Hematopoietic multipotent progenitor cell treated with erythropoietin and hydrocortisone succinate and interleukin-3 and kit ligand, for 8 days (in vitro differentiated cells): Measurements from ENCODE around the gene CYTH1.
"Not testable (repeated sequence)": the region's sequence is repeated elsewhere in the genome, so short reads cannot be mapped to it uniquely, and the experiment has no call there.

Experiments used
- DNase-seq: peaks from one replicate; pipeline ENCODE4 v3.0.0-alpha.2; 2015

Gene CYTH1

DNA sequence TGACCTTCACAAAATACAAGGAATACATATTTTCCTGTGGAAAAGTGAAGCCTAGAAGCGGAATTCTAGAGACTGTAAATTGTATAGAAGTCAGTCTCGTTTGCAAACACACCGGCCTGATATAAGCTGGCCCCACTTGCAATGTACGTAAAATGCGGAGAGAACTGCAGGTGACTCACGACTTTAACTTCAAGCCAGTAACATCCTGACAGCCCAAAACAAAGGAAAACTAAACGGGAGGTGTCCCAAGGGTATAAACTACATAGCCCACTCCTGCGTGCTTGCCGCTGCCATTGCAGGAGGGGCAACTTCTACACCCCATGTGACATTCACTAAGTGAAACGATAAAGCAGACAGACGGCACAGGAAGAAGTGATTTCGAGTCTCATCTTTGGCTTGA, 101.6 kb downstream of the CYTH1 start:
- DNase-seq: no peak

GRCh38 chr17:78679495-78680395, 102.3 kb downstream of the CYTH1 start:
- no peak for DNase-seq

DNA sequence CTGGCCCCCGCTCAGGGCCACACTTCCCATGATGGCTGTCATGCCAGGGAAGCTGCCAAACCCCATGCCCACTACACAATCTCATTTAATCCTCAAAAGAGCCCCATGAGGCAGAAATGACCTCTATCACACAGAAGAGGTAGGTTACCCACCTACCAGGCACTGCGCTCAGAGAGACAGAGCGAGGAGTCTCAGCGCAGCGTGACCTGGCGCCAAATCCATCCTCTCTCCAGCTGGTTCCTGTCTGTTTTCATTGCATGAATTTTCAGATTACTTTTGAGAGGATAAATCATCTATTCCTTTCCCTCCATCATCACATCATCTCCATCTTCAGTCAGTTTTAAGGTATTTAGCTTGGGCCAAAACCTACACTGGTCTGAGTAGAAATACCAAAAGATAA, 103.4 kb downstream of the CYTH1 start:
- no peak for DNase-seq

GRCh38 chr17:78678222-78678557, 103.9 kb downstream of the CYTH1 start:
- DNase-seq: no peak

GRCh38 chr17:78677303-78678221, 104.5 kb downstream of the CYTH1 start:
- DNase-seq: no peak

DNA sequence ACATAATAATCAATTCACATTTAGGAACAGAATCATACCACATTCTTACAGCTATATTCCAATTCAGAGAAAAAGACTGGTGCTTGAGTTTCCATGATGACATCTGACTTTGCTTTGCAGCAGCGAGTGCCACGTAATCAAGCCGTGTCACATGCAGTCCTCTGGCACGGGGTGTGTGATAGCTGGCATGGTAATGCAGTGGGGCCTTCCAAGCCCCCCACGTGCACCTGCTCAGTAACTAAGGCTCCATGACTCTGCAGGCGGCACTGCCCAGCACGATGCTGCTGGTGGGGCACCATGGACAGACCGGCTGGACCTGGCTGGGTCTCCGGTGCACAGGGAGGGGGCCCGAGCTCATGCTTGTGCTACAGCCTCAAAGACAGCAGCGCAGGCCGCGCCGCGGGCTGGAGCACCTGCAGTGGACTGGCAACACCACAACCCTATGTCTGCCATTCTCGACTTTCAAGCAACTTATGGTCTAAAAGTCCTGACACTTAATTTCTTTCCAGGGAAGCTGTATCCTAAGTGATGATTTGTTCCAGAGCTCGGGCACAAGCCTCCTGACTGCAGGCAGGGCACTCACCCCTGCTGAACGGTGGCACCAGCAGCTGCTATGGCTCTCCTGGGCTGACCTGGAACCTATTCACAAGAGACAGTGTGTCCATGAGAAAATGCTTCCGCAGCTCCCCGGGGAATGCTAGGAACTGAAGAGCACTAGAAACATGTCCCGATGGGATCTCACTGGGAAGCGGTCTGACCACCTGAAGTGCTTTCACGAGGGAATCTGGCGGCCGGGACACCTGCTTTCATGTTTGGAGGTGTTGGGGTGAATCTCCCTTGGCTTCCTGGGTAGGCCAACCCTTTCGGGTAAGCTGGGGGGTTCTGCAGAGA, 105.4 kb downstream of the CYTH1 start:
- no peak for DNase-seq

DNA sequence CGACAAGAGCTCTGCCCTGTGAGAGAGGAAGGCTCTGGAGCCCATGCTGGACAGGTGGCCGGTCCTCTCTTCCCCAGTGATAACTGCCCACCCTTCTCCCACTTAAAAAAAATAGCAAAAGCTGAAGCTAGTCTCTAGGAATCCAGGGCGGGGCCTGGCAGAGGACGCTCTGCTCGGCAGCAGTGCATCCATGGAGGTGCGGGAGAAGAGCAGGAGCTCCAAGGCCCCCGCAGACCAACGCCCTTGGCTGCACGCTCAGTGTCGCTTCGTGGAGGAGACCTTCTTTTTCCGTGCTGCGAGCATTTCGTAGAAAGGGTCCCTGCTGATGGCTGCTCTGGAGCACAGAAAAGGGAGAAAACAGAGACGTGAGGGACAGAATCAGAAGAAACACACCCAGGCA, 106.2 kb downstream of the CYTH1 start:
- DNase-seq: no peak

GRCh38 chr17:78675316-78675616, 106.8 kb downstream of the CYTH1 start:
- DNase-seq: no peak

GRCh38 chr17:78674595-78675315, 107.3 kb downstream of the CYTH1 start:
- DNase-seq: no peak

DNA sequence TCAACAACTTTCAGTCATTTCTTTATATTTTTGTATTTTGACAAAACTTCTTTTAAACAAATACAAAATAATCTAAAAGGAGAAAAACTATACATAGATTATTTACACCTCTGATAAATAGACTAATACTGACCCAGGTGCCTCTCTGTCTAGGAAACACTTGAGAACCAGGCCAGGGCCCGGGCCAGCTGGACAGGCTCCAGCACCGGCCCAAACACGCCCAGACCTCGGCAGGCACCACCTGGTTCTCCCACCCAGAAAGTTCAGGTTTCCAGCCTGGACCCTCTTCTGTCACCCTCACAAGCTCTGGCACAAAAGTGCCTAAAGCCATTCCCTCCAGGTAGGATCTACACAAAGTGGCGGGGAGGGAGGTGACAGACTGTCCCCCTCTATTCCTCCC, 107.9 kb downstream of the CYTH1 start:
- DNase-seq: no peak

DNA sequence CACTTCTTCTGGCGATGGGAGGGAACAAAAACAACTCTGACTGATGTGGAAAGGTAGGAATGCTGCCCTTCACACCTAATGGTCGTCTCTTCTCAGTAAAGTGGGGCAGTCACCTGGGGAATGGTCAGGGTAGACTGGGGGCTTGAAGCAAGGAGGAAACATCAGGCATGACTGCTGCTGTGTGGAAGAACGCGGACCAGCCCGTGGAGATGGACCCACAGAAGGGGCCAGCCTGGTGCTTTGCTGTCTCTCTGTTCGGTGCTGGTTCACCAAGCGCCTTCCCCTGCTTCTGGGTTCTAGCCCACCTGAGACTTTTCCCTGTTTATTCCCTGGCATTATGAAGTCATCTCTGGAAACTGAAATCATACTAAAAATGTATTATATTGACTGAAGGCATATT, 108.7 kb downstream of the CYTH1 start:
- DNase-seq: no peak

- DNase-seq: no peak
Observed at GRCh38 chr17:78672871-78673371, 109.2 kb downstream of the CYTH1 start.

DNA sequence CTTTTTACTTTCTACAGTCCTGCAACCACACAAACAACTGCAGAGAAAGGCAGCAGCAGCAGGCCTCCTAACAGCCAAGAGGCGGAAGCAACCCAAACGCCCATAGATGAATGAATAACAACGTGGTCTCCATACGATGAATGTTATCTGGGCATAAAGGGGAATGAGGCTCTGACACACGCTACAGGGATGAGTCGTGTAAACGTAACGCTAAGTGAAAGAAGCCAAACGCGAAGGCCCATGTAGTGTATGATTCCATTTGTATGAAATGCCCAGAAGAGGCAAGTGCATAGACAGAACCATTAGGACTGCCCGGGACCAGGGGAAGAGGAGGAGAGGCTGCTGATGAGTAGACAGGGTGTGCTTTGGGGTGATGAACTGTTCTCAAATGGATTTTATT, 110.1 kb downstream of the CYTH1 start:
- no peak for DNase-seq

DNA sequence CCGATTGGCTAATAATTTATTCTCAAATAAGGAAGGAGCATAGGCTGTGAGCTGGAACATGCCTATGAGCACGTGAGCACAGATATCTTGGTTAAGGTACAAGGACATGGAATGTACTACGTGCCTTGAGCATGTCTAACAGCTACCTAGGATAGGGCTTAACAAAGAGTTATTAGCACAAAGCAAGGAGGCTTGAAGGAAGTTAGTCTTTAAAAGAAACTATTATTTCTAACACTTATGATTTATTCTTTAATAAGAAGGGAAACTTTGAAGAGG, 110.4 kb downstream of the CYTH1 start:
- DNase-seq: not testable (repeated sequence)

- DNase-seq: no peak
Observed at GRCh38 chr17:78670850-78671725, 111.0 kb downstream of the CYTH1 start.

- no peak for DNase-seq
Observed at GRCh38 chr17:78669975-78670518, 112.0 kb downstream of the CYTH1 start.

GRCh38 chr17:78669256-78669974, 112.7 kb downstream of the CYTH1 start:
- no peak for DNase-seq

GRCh38 chr17:78668847-78669246, 113.2 kb downstream of the CYTH1 start:
- DNase-seq: no peak

DNA sequence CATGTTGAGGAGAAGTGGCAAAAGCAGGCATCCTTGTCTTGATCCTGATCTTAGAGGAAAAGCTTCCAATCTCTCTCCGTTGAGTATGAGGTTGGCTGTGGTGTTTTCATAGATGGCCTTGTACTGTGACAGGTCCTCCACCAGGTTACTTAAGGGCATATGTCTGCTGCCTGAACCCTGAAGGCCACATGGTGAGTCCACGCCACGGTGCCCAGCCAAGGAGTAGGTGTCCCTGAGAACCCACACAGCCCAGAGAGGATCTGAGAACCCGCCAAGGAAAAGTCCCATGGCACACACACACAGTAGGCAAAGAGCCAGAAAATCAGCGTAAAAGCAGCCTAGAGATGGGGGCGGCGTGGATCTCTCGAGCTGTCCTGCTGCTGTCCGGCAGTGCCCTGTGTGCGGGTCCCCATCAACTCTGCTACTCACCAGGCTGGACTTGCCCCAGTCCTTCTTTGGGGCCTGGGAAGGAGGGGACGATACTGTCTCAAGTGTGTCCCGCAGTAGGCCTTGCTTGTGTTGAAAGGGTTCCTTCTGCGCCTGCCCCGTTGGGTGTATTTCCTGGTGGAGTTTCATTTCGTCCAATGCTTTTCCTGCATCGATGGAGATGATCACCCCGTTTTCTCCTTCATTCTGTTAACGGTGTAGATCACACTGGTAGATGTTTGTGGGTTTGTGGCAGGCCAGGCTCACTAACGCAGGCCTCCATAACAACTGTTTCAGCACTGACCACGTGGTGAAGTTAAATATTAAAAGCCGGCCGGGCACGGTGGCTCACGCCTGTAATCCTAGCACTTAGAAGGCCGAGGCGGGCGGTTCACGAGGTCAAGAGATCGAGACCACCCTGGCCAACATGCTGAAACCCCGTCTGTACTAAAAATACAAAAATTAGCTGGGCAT, 114.1 kb downstream of the CYTH1 start:
- DNase-seq: no peak
